ENCODE results near the gene NT5C1A.

NT5C1A gene

DNA sequence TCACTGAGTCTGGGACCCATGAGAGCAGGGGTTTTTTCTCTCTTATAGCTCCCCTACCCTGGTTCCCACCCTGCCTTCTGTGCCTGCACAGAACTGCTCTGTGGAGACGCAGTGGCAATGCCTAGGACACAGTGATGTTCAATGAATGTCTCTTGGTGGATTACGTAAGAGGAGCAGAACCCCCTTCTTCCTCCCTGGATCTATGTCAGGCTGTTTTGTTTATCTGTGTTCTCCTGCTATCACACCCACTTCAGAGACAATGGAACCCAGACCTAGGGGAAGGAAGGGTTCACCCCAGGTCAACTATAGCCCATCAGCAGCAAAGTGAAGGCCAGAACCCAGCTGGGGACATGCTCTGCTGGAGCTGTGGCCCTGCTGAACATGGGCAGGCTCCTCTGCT, 17.3 kb upstream of the NT5C1A start:
- no peak for DNase-seq

DNA sequence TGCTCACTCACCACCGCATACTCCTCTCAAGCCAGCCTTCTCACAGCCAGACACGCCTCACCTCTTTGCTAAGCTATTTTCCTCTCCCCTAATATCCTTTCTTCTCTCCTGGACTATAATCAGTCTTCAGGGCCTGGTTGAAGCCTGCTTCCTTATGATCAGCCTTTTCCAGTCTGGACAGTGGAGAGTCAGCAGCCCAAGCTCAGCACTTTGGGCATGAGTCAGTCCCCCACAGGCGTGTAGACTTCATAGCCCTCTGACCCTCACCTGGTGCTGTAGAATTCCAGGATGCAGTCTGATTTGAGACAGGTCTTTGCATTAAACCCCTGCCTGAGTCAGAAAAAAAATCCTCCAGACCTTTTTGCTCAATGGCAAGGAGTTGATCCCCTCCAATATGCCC, 16.8 kb upstream of the NT5C1A start:
- no peak for DNase-seq

DNA sequence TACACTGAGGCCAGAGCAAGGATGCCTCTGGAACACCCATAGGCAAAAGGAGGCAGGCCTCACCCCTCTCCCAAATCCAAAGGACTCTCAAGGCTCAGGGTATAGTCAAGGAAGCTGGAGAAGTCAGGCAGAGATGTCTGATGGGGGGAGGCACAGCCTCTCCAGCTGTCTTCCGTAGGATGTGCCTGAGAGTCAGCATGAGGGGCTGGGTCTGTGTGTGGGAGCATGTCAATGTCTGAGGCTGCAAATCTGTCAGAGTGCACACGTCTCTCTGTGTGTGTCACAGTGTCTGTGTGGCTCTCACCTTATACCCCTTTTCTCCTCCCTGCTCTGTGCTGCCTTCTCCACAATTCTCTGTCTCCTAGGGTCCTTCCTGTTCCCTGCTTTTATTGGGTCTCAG, 15.3 kb upstream of the NT5C1A start:
- no peak for DNase-seq

DNA sequence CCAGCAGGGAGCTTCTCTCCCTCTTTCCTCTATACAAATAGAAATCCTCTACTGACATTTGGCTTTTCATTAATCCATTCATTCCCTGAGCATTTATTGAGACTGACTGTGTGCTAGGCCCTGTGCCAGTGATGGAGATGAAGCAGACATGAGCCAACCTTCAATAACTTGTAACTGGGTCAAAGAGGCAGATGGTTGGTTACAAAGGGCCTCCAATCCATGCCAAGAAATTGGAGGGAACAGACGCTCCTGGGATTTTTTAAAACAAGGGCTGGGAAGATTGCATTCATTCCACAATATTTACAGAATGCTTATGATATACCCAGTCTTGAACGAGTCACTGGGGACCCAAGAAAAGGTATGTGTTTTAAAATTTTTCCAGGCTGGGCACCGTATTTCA, 13.2 kb upstream of the NT5C1A start:
- no peak for DNase-seq

DNA sequence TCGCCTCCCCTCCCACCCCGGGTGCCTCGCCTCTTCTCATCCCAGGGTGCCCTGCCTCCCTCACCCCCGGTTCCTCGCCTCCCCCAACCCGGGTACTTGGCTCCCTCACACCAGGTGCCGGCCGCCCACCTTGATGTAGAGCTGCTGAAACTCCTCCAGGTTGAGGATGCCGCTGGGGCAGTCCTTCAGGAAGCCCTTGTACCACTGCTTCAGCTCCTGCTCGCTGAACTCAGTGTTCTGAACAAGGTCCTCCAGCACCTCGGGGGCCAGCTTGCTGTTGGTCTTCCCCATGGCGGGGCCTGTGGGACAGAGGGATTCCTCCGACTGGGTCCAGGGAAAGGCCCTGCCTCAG, 12.4 kb upstream of the NT5C1A start:
- DNase-seq: no peak

DNA sequence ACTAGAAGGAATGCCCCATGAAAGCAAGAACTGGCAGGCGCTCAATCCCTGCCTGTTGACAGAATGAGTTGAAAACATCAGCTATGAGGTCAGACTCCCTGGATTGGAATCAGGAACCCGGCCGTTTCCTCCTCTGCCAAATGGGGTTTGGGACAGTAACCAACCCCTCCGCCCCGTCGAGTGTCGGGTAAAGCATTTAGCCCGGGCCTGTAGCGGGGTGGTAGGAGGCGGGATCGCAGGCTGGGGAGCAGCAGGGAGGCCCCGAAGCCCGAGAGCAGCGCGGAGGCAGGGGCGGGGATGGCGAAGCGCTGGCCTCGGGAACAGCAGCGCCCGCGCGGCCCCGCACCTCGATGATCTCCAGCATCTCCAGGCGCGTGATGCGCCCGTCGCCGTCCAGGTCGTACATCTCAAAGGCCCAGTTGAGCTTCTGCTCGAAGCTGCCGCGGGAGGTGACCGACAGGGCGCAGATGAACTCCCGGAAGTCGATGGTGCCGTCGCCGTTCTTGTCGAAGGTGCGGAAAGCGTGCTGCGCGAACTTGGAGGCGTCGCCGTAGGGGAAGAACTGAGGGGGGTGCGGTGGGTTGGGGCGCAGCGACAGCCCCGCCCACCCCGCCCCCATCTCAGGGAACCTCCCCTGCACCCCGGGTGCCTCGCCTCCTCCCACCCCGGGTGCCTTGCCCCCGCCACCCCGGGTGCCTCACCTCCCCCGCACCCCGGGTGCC, 11.8 kb upstream of the NT5C1A start:
- DNase-seq: no peak

DNA sequence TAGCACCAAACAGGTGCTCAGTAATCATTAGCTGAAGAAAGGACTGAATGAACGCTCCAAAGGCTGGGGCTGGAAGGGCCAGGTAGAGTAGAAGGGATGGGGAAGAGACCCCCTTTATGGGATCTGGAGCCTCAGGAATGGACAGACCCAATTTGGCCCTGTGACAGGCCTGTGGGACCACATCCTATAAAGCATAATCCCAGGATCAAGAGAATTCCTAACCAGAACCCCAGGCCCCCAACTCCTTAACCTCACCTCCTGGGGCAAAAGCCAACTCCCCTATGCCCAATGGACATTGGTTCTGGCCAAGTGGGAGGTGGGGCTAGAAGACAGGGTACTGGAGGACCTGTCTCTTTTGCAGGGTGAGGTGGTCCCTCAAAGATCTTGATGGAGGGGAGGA, 10.1 kb upstream of the NT5C1A start:
- DNase-seq: no peak

DNA sequence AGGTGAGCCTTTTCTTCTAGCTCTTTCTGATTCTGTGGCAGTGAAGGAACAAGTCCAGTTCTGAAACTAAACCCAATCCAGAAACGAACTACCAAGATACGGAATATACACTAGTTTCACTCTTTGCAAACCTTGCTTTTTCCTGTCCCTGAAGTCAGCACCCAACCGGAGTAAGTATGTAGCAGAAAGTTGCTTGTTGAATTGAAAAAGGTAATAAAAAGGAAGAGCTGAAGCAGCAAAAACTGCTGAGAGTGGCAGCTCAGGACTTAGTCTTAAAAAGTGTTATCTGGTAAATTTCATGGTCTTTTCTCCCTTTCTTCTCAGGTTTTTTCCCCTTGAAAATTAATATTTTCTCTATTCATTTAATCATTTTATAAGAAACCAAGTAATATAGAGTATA, 9.4 kb upstream of the NT5C1A start:
- no peak for DNase-seq

DNA sequence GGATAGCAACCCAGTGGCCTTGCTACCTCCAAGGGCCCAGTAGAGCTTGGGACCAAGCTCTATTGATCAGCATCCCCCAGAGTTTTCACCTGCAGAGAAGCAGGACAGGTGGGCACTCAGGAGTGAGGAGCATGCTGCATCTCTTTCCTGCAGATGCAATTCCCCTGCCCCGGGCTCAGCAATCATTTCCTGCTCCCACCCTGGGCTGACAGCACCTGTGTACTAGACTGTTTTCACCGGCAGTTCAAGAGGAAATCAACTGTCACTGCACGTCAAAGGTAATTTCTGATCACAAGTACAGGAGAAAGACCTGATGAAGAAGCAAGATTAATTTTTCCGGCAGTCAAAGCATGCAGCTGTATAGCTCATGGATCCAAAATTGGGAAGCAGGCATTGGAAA, 8.8 kb upstream of the NT5C1A start:
- no peak for DNase-seq

DNA sequence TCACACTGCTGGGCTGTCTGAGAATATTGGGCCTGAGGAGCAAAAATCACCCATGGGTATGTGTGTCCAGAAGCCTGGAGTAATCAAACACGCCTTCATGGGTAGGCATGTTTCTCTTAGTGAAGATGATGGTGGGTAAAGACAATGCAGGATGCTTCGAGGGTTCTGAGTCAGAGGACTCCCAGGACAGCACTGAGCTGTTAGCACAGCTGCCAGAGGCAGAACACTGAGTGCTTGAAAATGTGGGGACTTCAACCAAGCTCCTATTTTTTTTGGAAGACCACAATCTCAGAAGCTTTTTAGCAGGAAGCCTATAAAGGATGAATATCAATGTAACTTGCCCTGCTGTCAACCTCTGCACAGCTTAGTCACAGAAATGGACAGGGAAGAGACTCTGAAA, 7.9 kb upstream of the NT5C1A start:
- no peak for DNase-seq

DNA sequence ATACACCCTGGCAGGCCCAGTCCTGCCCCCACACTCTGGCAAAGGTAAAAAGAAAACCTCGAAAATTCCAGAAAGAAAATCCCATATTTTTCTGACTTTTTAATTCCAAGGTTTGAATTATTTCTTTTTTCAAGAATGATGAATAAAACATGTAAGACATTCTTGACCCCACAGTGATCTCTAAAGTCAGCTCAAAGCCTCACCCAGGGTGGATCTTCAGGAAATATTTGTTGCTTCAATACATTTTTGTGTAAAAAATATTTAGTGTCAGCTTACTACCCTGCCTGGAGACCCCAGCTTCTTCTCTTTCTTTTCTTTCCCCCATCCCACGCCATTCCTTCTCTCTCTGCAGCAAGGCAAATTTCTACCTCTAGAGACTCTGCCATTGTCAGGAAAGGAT, 7.0 kb upstream of the NT5C1A start:
- DNase-seq: no peak

DNA sequence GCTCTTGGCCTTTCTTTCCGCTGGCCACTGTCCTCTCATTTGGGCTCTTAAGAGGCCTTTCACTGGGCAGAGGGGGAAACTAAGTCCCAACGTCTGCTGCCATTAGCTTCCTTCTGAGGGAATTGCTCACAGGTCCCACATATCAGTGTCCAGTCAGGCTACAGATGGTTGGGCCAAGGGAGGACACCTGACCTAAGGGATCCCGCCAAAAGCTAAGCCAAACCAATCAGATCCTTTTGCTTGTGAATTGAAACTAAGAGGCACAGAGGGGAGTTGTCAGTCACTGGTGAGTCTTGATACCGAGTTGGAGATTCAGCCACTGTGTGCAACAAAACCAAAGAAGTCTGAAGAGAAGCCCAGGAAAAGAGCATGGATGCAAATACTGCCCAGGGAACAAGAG, 5.7 kb upstream of the NT5C1A start:
- DNase-seq: no peak

DNA sequence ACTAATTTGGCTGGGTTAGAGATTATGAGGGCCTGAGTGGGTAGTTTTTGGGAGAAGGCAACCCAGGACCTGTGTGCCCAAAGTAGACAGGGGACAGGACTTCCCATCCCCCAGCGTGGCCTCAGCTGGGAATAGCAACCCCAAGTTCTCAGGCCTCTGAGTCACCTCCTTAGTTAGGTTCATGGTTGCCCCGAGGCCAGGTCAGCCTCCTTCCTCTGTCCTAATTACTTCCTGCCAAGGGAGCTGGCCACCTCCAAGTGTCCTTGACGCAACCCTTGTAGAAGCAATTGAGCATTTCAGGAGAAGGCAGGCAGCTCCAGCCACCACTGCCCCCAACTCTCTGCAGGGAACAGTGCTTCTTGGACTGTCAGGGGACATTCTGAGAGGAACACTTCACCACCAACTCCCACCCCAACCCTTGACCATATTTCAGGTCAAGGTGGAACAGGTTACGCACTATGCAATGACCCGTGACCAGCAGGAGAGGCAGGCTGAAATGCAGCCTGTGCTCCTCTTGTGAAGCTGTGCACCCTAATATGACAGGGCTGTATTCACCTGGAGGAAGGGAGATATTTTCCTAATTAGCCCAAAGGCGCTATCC, 5.1 kb upstream of the NT5C1A start:
- DNase-seq: no peak

DNA sequence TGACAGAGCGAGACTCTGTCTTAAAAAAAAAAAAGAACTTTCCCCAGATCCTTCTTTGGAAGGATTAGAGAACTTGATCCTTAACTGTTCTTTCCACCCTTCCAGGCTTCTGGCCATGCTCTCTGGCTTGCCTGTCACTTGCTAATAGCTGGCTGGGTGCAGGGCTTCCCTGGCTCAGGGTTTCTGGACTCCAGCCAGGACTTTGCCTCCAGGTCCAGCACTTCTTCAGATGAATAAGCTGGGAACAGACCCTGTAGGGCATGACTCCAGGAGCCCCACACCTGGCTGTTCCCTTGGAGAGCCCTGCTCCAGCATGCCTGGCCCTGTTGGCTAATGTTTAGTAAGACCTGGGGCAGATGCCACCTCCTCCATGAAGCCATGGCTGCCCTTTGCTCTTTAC, 3.3 kb upstream of the NT5C1A start:
- DNase-seq: no peak

DNA sequence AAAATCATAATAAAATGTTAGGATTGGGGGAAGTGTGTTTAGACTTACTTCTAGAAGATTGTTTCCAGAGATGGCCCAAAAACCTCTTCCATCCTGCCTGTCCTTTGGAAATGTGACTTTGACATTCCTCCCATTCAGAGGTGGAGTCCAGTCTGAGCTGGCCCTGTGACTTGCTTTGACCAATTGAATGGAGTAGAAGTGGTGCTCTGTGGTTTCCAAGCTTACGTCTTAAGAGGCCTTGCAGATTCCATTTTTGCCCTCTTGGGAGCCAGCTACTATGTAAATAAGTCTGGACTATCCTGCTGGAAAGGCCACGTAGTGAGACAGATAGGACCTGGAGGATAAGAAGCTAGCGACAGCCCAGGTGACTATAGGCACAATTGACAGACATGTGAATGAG, 1.3 kb upstream of the NT5C1A start:
- no peak for DNase-seq

DNA sequence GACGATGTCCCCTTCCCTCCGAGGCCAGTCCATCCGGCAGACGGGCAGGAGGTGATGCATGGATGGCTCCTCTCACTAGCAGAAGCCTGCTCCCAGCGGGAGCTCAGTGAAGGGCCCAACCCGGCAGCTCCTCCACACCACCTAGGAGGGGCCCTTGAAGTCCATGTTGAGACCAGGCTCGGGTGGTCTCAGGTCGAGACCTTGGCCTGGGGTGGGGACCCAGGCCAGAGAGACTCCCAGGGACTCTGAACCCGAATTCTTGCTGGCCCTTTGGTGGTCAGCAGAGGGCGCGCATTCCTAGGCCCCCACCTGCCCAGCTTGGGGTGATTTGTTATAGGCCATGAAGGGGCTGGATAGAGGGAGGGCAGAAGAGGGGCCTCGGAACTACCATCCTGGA, 642 bp upstream of the NT5C1A start:
- no peak for DNase-seq

DNA sequence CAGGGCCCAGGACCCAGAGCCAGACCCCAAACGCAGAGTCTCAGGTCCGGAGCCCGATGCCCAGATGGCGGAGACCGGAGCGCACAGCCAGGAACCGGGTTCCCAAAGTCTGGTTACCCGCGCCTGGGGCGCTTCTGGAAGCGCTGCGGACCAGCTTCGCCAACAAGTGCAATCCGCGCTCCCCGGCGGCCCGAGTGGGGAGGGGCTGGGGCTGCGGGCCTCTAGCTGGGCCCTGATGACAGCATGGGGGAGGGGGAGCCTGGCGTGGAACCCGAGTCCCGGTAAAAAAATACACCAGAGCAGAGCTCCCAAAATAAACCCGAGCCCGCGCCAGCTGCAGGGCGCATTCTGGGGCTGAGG, 494 bp downstream of the NT5C1A start:
- DNase-seq: no peak

DNA sequence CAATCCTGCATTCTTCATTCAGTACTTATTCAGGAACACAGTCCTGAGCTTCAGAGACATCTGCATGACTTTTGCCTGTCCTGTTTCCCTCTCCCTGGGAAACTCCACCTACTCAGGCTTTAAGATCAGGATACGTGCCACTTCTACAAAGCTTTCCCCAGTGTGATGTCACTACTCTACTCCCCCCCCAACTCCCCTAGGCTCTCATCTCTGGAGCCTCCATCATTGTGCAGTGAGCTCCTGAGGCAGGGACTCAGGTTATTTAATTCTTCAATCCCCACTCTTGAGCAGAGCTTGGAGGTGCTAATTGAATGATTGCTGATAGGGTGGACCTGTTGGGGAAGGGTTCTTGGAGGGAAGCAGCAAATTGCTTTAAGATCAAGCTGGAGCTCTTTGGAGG, 1.2 kb downstream of the NT5C1A start:
- no peak for DNase-seq

DNA sequence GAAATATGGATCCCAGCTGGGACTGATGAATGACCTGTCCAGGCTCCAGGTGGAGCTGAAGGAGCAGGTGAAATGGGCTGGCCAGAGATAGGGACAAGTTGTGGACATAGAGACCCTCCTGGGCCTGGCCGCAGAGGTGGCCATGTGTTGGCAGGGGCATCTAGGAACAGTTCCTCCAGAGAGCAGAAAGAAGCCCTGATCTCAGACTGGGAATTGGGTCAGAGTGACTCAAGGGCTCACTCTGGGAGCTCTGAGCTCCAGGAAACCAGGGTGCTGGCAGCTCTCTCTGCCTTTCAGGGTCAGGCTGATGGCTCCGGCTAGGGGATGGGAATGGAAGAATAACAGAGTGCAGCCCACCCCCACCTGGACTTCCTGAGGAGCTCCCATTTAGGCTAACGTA, 3.0 kb downstream of the NT5C1A start:
- DNase-seq: no peak

DNA sequence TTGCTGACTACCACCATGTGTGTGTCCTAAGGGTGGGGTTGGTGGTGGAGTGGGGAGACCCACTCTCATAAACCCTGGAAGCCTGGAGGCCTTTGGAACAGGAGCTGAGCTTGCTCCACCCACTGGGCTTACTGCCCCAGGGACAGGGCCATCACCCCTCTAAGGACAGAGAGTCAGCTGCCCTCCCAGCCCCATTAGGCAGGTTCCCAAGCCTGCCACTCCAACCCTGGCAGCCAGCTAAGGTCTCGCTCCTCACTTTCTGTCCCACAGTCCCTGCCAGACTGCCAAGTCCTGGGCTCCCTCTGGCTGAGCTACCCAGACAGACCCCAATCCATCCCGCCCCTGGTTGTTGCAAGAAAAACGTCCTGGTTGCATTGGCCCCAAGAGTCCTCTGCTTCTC, 3.8 kb downstream of the NT5C1A start:
- DNase-seq: no peak

DNA sequence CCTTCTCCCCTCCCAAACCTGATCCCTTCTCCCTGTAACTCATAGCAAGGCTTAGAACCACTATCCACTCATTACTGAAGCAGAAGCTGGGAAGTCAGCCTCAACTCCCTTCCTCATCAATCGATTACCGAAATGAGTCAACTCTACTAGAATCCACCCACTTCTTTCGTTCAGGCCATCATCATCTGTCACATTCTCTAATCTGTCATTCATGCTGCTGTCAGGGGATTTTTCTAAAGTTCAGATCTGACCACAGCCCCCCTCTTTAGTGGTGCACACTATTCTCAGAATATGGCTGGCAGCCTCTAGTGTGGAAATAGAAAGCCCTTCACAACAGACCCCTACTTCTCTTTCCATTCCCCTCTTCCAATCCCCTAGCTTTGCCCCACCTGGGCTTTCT, 5.1 kb downstream of the NT5C1A start:
- no peak for DNase-seq

DNA sequence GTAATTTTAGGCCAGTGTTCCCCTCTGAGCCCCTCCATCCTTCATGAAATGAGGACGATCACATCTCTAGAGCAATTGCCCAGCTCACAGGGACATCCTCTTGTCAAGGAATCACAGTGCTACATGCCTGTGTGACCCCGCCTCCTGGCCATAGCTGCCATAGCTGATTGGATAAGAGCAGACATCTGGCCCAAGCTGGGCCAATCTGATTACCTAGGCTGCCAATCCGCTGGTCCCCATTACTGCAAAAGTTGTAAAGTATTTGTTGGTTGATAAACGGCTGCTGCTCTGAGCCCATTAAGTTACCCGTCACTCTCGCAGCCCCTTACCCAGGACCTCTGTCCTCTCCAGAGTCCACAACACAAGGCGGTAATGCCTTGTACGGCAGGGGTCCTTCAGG, 8.3 kb downstream of the NT5C1A start:
- no peak for DNase-seq

DNA sequence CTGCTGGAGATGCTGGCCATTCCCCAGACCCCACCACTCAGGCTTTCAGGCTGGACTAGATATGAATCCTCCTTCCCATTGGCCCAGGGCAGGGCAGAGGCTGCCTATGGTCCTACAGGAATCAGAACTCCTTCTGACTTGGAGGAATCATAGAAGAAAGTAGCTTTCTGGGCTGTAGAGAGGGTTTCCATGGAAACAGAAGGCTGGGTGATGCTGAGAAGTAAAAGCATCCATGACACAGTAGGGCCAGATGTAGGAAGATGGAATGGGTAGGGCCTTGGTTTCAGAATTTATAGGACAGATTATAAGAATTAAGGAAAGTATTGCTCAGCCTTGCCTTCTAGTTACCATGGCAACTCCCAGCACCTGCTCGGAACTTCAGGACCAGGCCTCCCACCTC, 9.0 kb downstream of the NT5C1A start:
- no peak for DNase-seq

DNA sequence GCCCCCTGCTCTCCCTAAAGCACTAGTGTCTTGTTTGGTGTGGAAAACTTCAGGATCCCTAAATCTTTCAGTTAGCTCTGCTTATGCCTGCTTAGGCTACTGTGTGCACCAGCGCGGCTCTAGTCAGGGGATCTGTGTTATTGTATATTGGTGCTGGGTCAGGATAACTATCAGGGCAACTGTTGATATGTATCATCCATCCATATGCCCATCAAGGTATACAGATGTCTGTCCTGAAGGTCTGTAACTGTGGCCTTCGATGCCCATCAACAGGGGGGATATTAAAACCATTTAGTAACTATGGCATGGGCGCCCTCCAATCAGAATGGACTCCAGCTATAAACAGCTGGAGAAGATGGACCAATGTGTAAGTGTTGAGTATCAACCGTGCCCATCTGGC, 12.4 kb downstream of the NT5C1A start:
- no peak for DNase-seq

DNA sequence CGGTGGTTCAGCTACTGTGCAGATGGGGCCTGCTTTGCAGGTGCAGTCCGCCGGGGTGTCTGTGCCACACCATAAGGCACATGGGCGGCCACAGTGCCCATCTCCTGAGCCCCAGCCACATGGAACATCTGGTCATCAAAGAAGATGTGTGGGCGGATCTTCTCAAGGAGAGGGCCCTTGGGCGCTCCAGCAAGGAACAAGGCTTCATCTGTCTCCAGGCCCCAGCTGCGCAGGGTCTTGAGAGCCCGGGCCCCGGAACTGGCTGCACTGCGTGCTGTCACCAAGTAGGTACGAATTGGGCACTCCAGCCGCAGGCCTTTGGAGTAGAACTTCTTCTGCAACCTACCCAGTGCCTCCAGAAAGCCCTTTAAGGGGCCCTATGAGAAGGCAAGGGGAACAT, 12.8 kb downstream of the NT5C1A start:
- DNase-seq: no peak

Measured in fibroblast of upper back skin (primary cell).